Activated naive CD8-positive, alpha-beta T cell treated with anti-CD3 and anti-CD28 coated beads for 36 hours (primary cell): ENCODE measurements around the gene ANOS1. TPM values are rescaled to one million over a fixed set of nuclear protein-coding genes. Genes with fewer than 3 reads are reported as not detected.
"Not testable (repeated sequence)": the region's sequence is repeated elsewhere in the genome, so short reads cannot be mapped to it uniquely, and the experiment has no call there.

ENCODE experiments used
- DNase-seq: peaks from one replicate; pipeline ENCODE4 v3.0.0; 2021
- H3K27ac Mint-ChIP-seq: one replicate; pipeline ENCODE4 v1.8.0; 2022; ENCODE audit warnings: mild to moderate bottlenecking, moderate library complexity, mixed read lengths
- H3K27me3 Mint-ChIP-seq: one replicate; pipeline ENCODE4 v1.8.0; 2022; ENCODE audit warnings: mild to moderate bottlenecking, mixed read lengths
- H3K36me3 Mint-ChIP-seq: one replicate; pipeline ENCODE4 v1.8.0; 2021; ENCODE audit warnings: mild to moderate bottlenecking, mixed read lengths
- H3K4me1 Mint-ChIP-seq: one replicate; pipeline ENCODE4 v1.8.0; 2021; ENCODE audit warnings: mixed read lengths
- H3K4me3 Mint-ChIP-seq: one replicate; pipeline ENCODE4 v1.8.0; 2022; ENCODE audit warnings: mild to moderate bottlenecking, moderate library complexity, mixed read lengths
- H3K9me3 Mint-ChIP-seq: one replicate; pipeline ENCODE4 v1.8.0; 2022; ENCODE audit warnings: mixed read lengths
- total RNA-seq, 2 experiments: library from RNA; stranded (reverse); gene quantifications; one replicate each; pipeline ENCODE4 v1.2.3, GENCODE V29; 2021

Gene ANOS1
- total RNA-seq, 2 experiments from 2014 or later, result not detected

- no peak overlapping the region for H3K27ac Mint-ChIP-seq
- no peaks in the 10 kb centered on the region for H3K4me1 Mint-ChIP-seq
- no peaks in the 10 kb centered on the region for H3K27me3 Mint-ChIP-seq
- H3K36me3 Mint-ChIP-seq, result no peaks in the 10 kb centered on the region
- H3K4me3 Mint-ChIP-seq, result no peak overlapping the region
- DNase-seq, result no peak
- peaks cover 2% of the 10 kb centered on the region for H3K9me3 Mint-ChIP-seq
Measured at GRCh38 chrX:8607326-8607725, 124.6 kb downstream of the ANOS1 start.

- H3K9me3 Mint-ChIP-seq, result no peaks in the 10 kb centered on the region
- H3K27me3 Mint-ChIP-seq, result no peaks in the 10 kb centered on the region
- H3K4me3 Mint-ChIP-seq, result no peak overlapping the region
- H3K36me3 Mint-ChIP-seq, result no peaks in the 10 kb centered on the region
- H3K27ac Mint-ChIP-seq, result no peak overlapping the region
- no peaks in the 10 kb centered on the region for H3K4me1 Mint-ChIP-seq
- no peak for DNase-seq
Measured at GRCh38 chrX:8604131-8604530, 127.8 kb downstream of the ANOS1 start.

GRCh38 chrX:8591501-8591900 is 140.4 kb downstream of the ANOS1 start:
- no peaks in the 10 kb centered on the region for H3K9me3 Mint-ChIP-seq

DNA sequence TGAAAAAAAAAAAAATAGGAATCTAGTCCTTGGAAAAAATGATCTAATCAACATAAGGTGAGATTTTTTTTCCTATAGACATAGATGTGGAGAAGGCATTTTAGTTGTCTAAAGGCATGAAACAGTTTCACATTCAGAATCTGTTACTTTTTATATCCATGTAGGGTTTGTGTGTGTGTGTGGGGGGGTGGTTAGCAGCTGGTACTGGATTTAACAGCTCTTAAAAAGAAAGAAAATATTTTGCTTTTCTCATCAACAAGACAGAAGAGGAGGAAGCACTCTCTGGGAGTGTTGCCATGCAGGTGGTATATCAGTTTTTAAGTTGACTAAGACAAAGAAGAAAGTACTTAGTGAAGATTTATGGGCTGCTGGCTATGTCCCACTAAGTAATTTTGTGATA is 145.0 kb downstream of the ANOS1 start:
- Mint-ChIP-seq H3K27ac (no peak overlapping the region), H3K27me3 (no peaks in the 10 kb centered on the region), H3K36me3 (no peaks in the 10 kb centered on the region), H3K9me3 (no peaks in the 10 kb centered on the region), H3K4me3 (no peak overlapping the region), H3K4me1 (no peaks in the 10 kb centered on the region)
- DNase-seq, result no peak

More at GRCh38 chrX:8591501-8591900, 140.4 kb downstream of the ANOS1 start:
- no peak for DNase-seq
- Mint-ChIP-seq H3K27ac (no peak overlapping the region), H3K27me3 (no peaks in the 10 kb centered on the region), H3K36me3 (no peaks in the 10 kb centered on the region), H3K4me1 (no peaks in the 10 kb centered on the region), H3K4me3 (no peak overlapping the region)

DNA sequence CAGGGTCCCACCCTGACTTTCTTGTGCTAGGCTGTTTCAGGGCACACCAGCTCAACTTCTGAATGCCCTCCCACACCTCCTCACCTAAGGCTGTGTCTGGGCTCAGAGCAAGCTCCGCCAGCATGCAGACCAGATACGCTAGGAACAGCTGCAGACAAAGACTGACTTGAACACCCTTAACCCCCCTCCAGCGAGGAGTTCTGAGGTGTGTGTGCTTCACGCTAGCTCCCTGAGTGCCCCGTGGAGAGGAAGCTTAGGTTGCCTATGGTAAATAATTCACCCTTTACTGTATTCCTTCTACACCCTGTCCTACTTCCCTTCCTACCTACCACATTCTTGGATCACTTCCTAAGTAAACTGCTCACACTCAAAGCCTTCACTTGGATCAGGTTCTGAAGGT is 152.3 kb downstream of the ANOS1 start:
- Mint-ChIP-seq H3K4me1 (no peaks in the 10 kb centered on the region), H3K36me3 (no peaks in the 10 kb centered on the region), H3K4me3 (no peak overlapping the region), H3K9me3 (no peaks in the 10 kb centered on the region), H3K27me3 (no peaks in the 10 kb centered on the region), H3K27ac (no peak overlapping the region)
- no peak for DNase-seq

GRCh38 chrX:8576821-8577220 is 155.1 kb downstream of the ANOS1 start:
- no peaks in the 10 kb centered on the region for H3K4me1 Mint-ChIP-seq
- H3K36me3 Mint-ChIP-seq, result no peaks in the 10 kb centered on the region
- H3K27ac Mint-ChIP-seq, result no peak overlapping the region
- no peaks in the 10 kb centered on the region for H3K9me3 Mint-ChIP-seq
- DNase-seq, result no peak
- H3K4me3 Mint-ChIP-seq, result no peak overlapping the region
- no peaks in the 10 kb centered on the region for H3K27me3 Mint-ChIP-seq

DNA sequence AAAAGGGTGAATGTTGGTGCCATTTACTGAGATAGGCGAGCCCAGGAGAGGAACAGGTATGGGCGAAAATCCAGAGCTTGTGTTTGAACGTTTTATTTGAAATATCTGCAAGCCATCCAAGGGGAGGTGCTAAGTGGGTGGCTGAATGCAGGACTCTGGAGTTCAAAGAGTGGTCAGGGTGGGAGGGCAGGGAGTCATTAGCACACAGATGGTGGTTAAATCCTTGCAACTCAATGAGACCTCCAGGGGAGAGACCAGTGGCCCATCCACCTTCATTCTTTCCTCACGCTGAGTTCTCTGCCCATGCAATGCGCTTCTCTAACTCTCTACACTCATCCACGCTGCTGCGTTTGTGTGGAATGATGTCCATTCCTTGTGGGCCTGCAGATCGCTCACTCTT is 166.2 kb downstream of the ANOS1 start:
- H3K27ac Mint-ChIP-seq, result no peak overlapping the region

GRCh38 chrX:8548446-8548845 is 183.5 kb downstream of the ANOS1 start:
- H3K4me1 Mint-ChIP-seq, result no peaks in the 10 kb centered on the region
- no peaks in the 10 kb centered on the region for H3K9me3 Mint-ChIP-seq
- no peaks in the 10 kb centered on the region for H3K27me3 Mint-ChIP-seq
- H3K36me3 Mint-ChIP-seq, result no peaks in the 10 kb centered on the region
- no peak overlapping the region for H3K27ac Mint-ChIP-seq
- no peak overlapping the region for H3K4me3 Mint-ChIP-seq
- DNase-seq, result no peak

More for the DNA sequence above, 166.2 kb downstream of the ANOS1 start:
- Mint-ChIP-seq H3K4me3 (no peak overlapping the region), H3K36me3 (no peaks in the 10 kb centered on the region), H3K9me3 (peaks cover 2% of the 10 kb centered on the region), H3K4me1 (no peaks in the 10 kb centered on the region), H3K27me3 (no peaks in the 10 kb centered on the region)
- DNase-seq, result no peak

GRCh38 chrX:8546715-8547114 is 185.2 kb downstream of the ANOS1 start:
- H3K4me3 Mint-ChIP-seq, result no peak overlapping the region
- H3K27ac Mint-ChIP-seq, result no peak overlapping the region
- H3K27me3 Mint-ChIP-seq, result no peaks in the 10 kb centered on the region
- H3K36me3 Mint-ChIP-seq, result no peaks in the 10 kb centered on the region
- no peaks in the 10 kb centered on the region for H3K9me3 Mint-ChIP-seq
- no peaks in the 10 kb centered on the region for H3K4me1 Mint-ChIP-seq
- DNase-seq, result no peak

- Mint-ChIP-seq H3K4me1 (no peaks in the 10 kb centered on the region), H3K27me3 (no peaks in the 10 kb centered on the region), H3K9me3 (no peaks in the 10 kb centered on the region), H3K27ac (no peak overlapping the region), H3K4me3 (no peak overlapping the region), H3K36me3 (no peaks in the 10 kb centered on the region)
- DNase-seq, result no peak
Measured at GRCh38 chrX:8520791-8521190, 211.1 kb downstream of the ANOS1 start.

- no peaks in the 10 kb centered on the region for H3K9me3 Mint-ChIP-seq
- no peaks in the 10 kb centered on the region for H3K4me1 Mint-ChIP-seq
- no peak overlapping the region for H3K4me3 Mint-ChIP-seq
- H3K36me3 Mint-ChIP-seq, result no peaks in the 10 kb centered on the region
- H3K27ac Mint-ChIP-seq, result no peak overlapping the region
- DNase-seq, result no peak
- H3K27me3 Mint-ChIP-seq, result no peaks in the 10 kb centered on the region
Measured at GRCh38 chrX:8520178-8520577, 211.8 kb downstream of the ANOS1 start.

GRCh38 chrX:8504451-8504850 is 227.5 kb downstream of the ANOS1 start:
- Mint-ChIP-seq H3K9me3 (no peaks in the 10 kb centered on the region), H3K27ac (no peak overlapping the region), H3K36me3 (no peaks in the 10 kb centered on the region), H3K27me3 (no peaks in the 10 kb centered on the region), H3K4me1 (no peaks in the 10 kb centered on the region), H3K4me3 (no peak overlapping the region)
- DNase-seq, result no peak

DNA sequence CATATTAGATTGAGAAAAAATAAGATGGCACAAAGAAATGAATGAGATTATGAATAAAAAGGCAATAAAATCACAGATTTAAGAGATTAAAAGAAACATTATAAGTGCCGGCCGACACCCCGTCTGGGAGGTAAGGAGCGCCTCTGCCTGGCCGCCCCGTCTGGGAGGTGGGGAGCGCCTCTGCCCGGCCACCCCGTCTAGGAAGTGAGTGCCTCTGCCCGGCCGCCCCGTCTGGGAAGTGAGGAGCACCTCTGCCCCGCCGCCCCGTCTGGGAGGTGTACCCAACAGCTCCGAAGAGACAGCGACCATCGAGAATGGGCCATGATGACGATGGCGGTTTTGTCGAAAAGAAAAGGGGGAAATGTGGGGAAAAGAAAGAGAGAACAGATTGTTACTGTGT is 229.8 kb downstream of the ANOS1 start:
- H3K4me3 Mint-ChIP-seq, H3K4me1 Mint-ChIP-seq, H3K36me3 Mint-ChIP-seq: not testable (repeated sequence)

GRCh38 chrX:8500203-8500602 is 231.7 kb downstream of the ANOS1 start:
- Mint-ChIP-seq H3K36me3 (no peaks in the 10 kb centered on the region), H3K27ac (no peak overlapping the region), H3K4me1 (no peaks in the 10 kb centered on the region), H3K27me3 (no peaks in the 10 kb centered on the region), H3K4me3 (no peak overlapping the region), H3K9me3 (no peaks in the 10 kb centered on the region)
- DNase-seq, result no peak

More for the DNA sequence above, 229.8 kb downstream of the ANOS1 start:
- H3K9me3 Mint-ChIP-seq, H3K27me3 Mint-ChIP-seq, DNase-seq, H3K27ac Mint-ChIP-seq: not testable (repeated sequence)

- H3K36me3 Mint-ChIP-seq, H3K9me3 Mint-ChIP-seq, H3K4me1 Mint-ChIP-seq, H3K4me3 Mint-ChIP-seq, H3K27ac Mint-ChIP-seq, DNase-seq, H3K27me3 Mint-ChIP-seq: not testable (repeated sequence)
Measured at GRCh38 chrX:8495036-8495435, 236.9 kb downstream of the ANOS1 start.

GRCh38 chrX:8484360-8484949 is 247.5 kb downstream of the ANOS1 start:
- Mint-ChIP-seq H3K4me1 (no peaks in the 10 kb centered on the region), H3K36me3 (no peaks in the 10 kb centered on the region), H3K4me3 (no peak overlapping the region), H3K27me3 (no peaks in the 10 kb centered on the region), H3K27ac (no peak overlapping the region), H3K9me3 (no peaks in the 10 kb centered on the region)
- no peak for DNase-seq
